Caco-2 (cell line): ENCODE results near the gene VAV2. TPM values are rescaled to one million over a fixed set of nuclear protein-coding genes. Genes with fewer than 3 reads are reported as not detected.
A peak's percentile ranks its signal among the peaks of the same experiment; 100 is the strongest.

ENCODE experiments used
- BruUV-seq: library from RNA; stranded (reverse); fragments of 400-500 nt; replicated peaks from 2 replicates; lab custom pipeline; 2021; lab: Mats Ljungman, UMichigan
- CTCF ChIA-PET: fragments of 300-600 bp; sonication (Branson Sonifier 250); formaldehyde crosslinking; loops from one replicate; lab custom pipeline; 2022; ENCODE audit warnings: antibody characterized with exemption; lab: Charles Lee
- POLR2A ChIA-PET: fragments of 300-600 bp; sonication (Branson Sonifier 250); formaldehyde crosslinking; loops from one replicate; lab custom pipeline; 2022; ENCODE audit warnings: antibody characterized with exemption; lab: Charles Lee
- DNase-seq, 2 experiments: peaks; one replicate each; pipeline versions ENCODE4 v3.0.0 to v3.0.0-alpha.2; 2020 to 2022
- H3K27me3 ChIP-seq: replicated peaks from 2 replicates; pipeline ENCODE4 v1.6.0; 2011; ENCODE audit warnings: low read length; ENCODE audit not compliant: control insufficient read depth, insufficient read depth
- H3K36me3 ChIP-seq: 2 replicates; pipeline ENCODE4 v1.5.1; 2011; ENCODE audit warnings: low read length; ENCODE audit not compliant: control insufficient read depth, insufficient read depth
- H3K4me1 ChIP-seq: fragments of 250-450 bp; sonication (Bioruptor Pico); 2 replicates; pipeline ENCODE4 v1.5.1; 2020; ENCODE audit warnings: mild to moderate bottlenecking
- H3K4me3 ChIP-seq: 2 replicates; pipeline ENCODE4 v1.5.1; 2011; ENCODE audit warnings: low read depth, mild to moderate bottlenecking, control low read depth, low read length
- H3K9me3 ChIP-seq: fragments of 250-450 bp; sonication (Bioruptor Pico); 2 replicates; pipeline ENCODE4 v1.5.1; 2020; ENCODE audit warnings: mild to moderate bottlenecking, moderate library complexity
- H3K27ac Mint-ChIP-seq: one replicate; pipeline ENCODE4 v1.8.0; 2022; ENCODE audit warnings: mixed read lengths; ENCODE audit not compliant: unreplicated experiment
- H3K27me3 Mint-ChIP-seq: one replicate; pipeline ENCODE4 v1.8.0; 2022; ENCODE audit warnings: mixed read lengths; ENCODE audit not compliant: insufficient read depth, unreplicated experiment
- H3K36me3 Mint-ChIP-seq: one replicate; pipeline ENCODE4 v1.8.0; 2022; ENCODE audit warnings: mild to moderate bottlenecking, mixed read lengths; ENCODE audit not compliant: insufficient read depth, unreplicated experiment
- H3K4me1 Mint-ChIP-seq: one replicate; pipeline ENCODE4 v1.8.0; 2022; ENCODE audit warnings: low read depth, mixed read lengths; ENCODE audit not compliant: unreplicated experiment
- H3K4me3 Mint-ChIP-seq: one replicate; pipeline ENCODE4 v1.8.0; 2022; ENCODE audit warnings: mild to moderate bottlenecking, moderate library complexity, mixed read lengths; ENCODE audit not compliant: unreplicated experiment
- H3K9me3 Mint-ChIP-seq: one replicate; pipeline ENCODE4 v1.8.0; 2022; ENCODE audit warnings: mixed read lengths; ENCODE audit not compliant: unreplicated experiment
- CTCF ChIP-seq, 2 experiments: fragments of 200-600 bp in 1 of 2; IDR thresholded peaks; 1 replicate in 1 of 2; 2 replicates in 1 of 2; pipeline versions ENCODE4 v1.5.1 to v1.8.0; 2011 to 2022; ENCODE audit warnings: antibody characterized with exemption in 1 of 2, control low read depth in 1 of 2, inconsistent platforms in 1 of 2, low read depth in 1 of 2, low read length in 1 of 2, mild to moderate bottlenecking in 1 of 2, moderate library complexity in 1 of 2; ENCODE audit not compliant: insufficient read depth in 1 of 2, severe bottlenecking in 1 of 2, unreplicated experiment in 1 of 2
- intact Hi-C: fragments of 100-400 bp; cut with micrococcal nuclease; formaldehyde crosslinking; loops from one replicate; pipeline ENCODE4 v1.10.0; 2022; ENCODE audit not compliant: unreplicated experiment
- total RNA-seq: library from RNA; stranded (reverse); gene quantifications from 2 replicates; pipeline ENCODE4 v1.2.3, GENCODE V29; 2022

Gene VAV2
- total RNA-seq, 1 experiment from 2014 or later, result 55.3 TPM

DNA sequence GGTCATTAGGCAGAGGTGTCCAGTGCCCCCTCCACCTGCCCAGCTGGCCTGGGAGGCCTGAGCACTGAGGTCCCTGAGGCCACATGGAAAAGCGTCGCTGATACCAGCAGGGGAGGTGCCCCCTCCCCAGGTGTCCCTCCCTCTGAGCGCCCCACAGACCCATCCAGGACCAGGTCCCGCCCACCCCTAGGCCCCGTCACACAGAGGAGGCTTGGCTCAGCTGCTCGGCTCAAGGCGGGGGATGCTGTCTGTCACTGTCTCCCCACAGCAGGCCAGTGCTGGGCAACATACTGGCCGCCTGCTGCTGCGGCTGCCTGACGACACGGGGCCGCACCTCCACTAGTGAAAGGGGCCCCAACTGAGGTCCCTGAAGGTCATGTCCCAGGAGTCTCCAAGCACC is 71.7 kb downstream of the VAV2 start:
- Histone ChIP-seq H3K4me3 (no peak overlapping the region), H3K9me3 (no peaks in the 10 kb centered on the region), H3K4me1 (no peaks in the 10 kb centered on the region), H3K27me3 (no peaks in the 10 kb centered on the region), H3K36me3 (no peaks in the 10 kb centered on the region; the same call in none of the 2 replicates)
- no peak overlapping the region for H3K4me3 Mint-ChIP-seq
- no TSS peak for BruUV-seq
- peaks cover 13% of the 10 kb centered on the region for H3K4me1 Mint-ChIP-seq
- H3K9me3 Mint-ChIP-seq, result no peaks in the 10 kb centered on the region
- DNase-seq, result no peak
- no peak for TF ChIP-seq CTCF (IDR thresholded peaks at IDR 0.05; ENCODE audit: insufficient read depth in 1 of 2, low read depth in 1 of 2, low read length in 1 of 2, severe bottlenecking in 1 of 2, unreplicated experiment in 1 of 2)
- H3K27me3 Mint-ChIP-seq, result no peaks in the 10 kb centered on the region
- CTCF ChIA-PET, result no interaction called here
- H3K27ac Mint-ChIP-seq, result no peak overlapping the region
- intact Hi-C loops, result loop anchor here (5.0 kb wide), 1 partner anchor 72 kb away; the partner anchor contains the start of gene VAV2
- POLR2A ChIA-PET, result no interaction called here
- H3K36me3 Mint-ChIP-seq, result peaks cover 34% of the 10 kb centered on the region

DNA sequence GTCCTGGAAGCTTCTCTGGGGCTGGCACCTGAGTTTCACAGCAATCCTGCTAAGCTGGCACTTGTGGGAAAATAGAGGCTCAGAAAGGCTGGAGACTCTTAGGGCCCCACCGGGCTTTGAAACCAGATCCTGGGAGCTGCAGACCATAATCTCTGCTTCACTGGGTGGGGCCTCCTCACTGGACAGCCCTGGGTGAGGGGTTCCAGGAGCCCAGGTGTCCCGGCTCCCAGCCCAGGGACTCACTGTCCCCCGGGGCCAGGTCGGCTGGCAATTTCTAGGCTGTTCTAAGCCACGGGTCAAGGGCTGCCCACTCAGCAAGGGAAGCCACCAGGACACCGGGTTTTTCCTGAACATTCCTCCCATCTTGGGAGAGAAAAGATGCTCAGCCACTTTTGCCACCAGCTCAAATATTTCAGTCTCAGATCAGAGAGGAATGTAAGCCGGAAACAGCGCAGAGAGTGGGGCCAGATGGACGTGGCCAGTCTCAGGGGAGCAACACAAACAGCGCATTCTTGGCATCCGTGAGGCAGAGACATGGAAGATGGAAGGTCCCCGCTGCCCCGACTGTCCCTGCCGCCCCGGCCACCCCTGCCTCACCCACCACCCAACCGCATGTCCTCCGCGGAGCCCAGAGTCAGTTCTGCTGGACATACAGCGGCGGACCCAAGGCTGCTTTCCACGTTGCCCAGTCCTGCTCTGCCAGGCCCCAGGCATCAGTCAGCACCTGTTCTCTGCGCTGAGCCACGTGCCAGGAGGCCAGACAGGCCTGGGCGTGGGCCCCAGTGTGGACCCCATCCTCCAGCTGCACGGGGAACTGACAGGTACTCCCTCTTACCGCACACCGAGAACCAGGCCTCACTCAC is 72.6 kb downstream of the VAV2 start:
- Mint-ChIP-seq H3K36me3 (peaks cover 25% of the 10 kb centered on the region), H3K4me3 (no peak overlapping the region), H3K27me3 (no peaks in the 10 kb centered on the region), H3K9me3 (no peaks in the 10 kb centered on the region), H3K4me1 (peaks cover 14% of the 10 kb centered on the region), H3K27ac (peak overlapping the region; percentile 7)
- CTCF ChIA-PET, result interaction anchor here (1.2 kb wide), 1 partner anchor 74 kb away, joined by 4 read pairs; no protein-coding TSS in a partner anchor
- intact Hi-C loops, result loop anchor here (5.0 kb wide), 1 partner anchor 73 kb away; the partner anchor contains the start of gene VAV2
- Histone ChIP-seq H3K36me3 (no peaks in the 10 kb centered on the region; the same call in none of the 2 replicates), H3K4me1 (no peaks in the 10 kb centered on the region), H3K9me3 (no peaks in the 10 kb centered on the region), H3K27me3 (no peaks in the 10 kb centered on the region), H3K4me3 (no peak overlapping the region)
- POLR2A ChIA-PET, result no interaction called here
- TF ChIP-seq CTCF (IDR thresholded peaks at IDR 0.05; ENCODE audit: insufficient read depth in 1 of 2, low read depth in 1 of 2, low read length in 1 of 2, severe bottlenecking in 1 of 2, unreplicated experiment in 1 of 2), result no peak
- BruUV-seq, result no TSS peak
- no peak for DNase-seq

- no peaks in the 10 kb centered on the region for H3K27me3 ChIP-seq
- BruUV-seq, result no TSS peak
- peaks cover 14% of the 10 kb centered on the region for H3K4me1 Mint-ChIP-seq
- no peaks in the 10 kb centered on the region for H3K4me1 ChIP-seq
- no peaks in the 10 kb centered on the region; the same call in none of the 2 replicates for H3K36me3 ChIP-seq
- ChIA-PET CTCF (interaction anchor here (0.7 to 1.2 kb wide), 2 partner anchors 75 to 362 kb away, joined by 3 to 4 read pairs; no protein-coding TSS in a partner anchor), POLR2A (no interaction called here)
- H3K27ac Mint-ChIP-seq, result peak overlapping the region; percentile 27
- no peak for DNase-seq
- no peak overlapping the region for H3K4me3 Mint-ChIP-seq
- intact Hi-C loops, result no loop called here
- no peak overlapping the region for H3K4me3 ChIP-seq
- H3K27me3 Mint-ChIP-seq, result no peaks in the 10 kb centered on the region
- H3K36me3 Mint-ChIP-seq, result peaks cover 26% of the 10 kb centered on the region
- TF ChIP-seq CTCF (IDR thresholded peaks at IDR 0.05; ENCODE audit: insufficient read depth in 1 of 2, low read depth in 1 of 2, low read length in 1 of 2, severe bottlenecking in 1 of 2, unreplicated experiment in 1 of 2), result no peak
- no peaks in the 10 kb centered on the region for H3K9me3 ChIP-seq
- no peaks in the 10 kb centered on the region for H3K9me3 Mint-ChIP-seq
Measured at GRCh38 chr9:133918111-133918813, 73.9 kb downstream of the VAV2 start.
